Gastroesophageal sphincter (tissue), 3 donors: Measurements from ENCODE around the gene OCEL1.

Experiments used
- POLR2A ChIP-seq, 2 donors: fragments of 450-650 bp; IDR thresholded peaks; one replicate each; pipeline ENCODE4 v1.6.1; 2017; ENCODE audit warnings: antibody characterized with exemption in 2 of 2, mild to moderate bottlenecking in 2 of 2, moderate library complexity in 1 of 2
- POLR2AphosphoS5 ChIP-seq: sonication (generic); formaldehyde crosslinking; IDR thresholded peaks from one replicate; pipeline ENCODE4 v1.6.1; 2017; ENCODE audit warnings: antibody characterized with exemption
- TF ChIP-seq, protein P1 (sequence below), 4 experiments: fragments of 200-600 bp in 2 of 4; fragments of 450-650 bp in 2 of 4; sonication (generic) in 1 of 4; IDR thresholded peaks; one replicate each; pipeline ENCODE4 v1.5.1; 2017 to 2019; ENCODE audit warnings: antibody characterized with exemption in 4 of 4, mild to moderate bottlenecking in 2 of 4, moderate library complexity in 2 of 4

GRCh38 chr19:17192751-17193150 lies 33.3 kb upstream of the OCEL1 start:
- TF ChIP-seq, protein P1, sequence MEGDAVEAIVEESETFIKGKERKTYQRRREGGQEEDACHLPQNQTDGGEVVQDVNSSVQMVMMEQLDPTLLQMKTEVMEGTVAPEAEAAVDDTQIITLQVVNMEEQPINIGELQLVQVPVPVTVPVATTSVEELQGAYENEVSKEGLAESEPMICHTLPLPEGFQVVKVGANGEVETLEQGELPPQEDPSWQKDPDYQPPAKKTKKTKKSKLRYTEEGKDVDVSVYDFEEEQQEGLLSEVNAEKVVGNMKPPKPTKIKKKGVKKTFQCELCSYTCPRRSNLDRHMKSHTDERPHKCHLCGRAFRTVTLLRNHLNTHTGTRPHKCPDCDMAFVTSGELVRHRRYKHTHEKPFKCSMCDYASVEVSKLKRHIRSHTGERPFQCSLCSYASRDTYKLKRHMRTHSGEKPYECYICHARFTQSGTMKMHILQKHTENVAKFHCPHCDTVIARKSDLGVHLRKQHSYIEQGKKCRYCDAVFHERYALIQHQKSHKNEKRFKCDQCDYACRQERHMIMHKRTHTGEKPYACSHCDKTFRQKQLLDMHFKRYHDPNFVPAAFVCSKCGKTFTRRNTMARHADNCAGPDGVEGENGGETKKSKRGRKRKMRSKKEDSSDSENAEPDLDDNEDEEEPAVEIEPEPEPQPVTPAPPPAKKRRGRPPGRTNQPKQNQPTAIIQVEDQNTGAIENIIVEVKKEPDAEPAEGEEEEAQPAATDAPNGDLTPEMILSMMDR (IDR thresholded peaks at IDR 0.05) = no peak
- TF ChIP-seq POLR2A (IDR thresholded peaks at IDR 0.05) = no peak
- TF ChIP-seq POLR2AphosphoS5 = no peak
